HCT116 (cell line): ENCODE data around the gene M6PR.

Source experiments
- POLR2AphosphoS5 ChIP-seq: IDR thresholded peaks from 2 replicates; pipeline ENCODE4 v1.6.1; 2011; ENCODE audit warnings: mild to moderate bottlenecking, low read depth, low read length, moderate library complexity
- TF ChIP-seq, protein P1 (sequence below), 3 experiments: fragments of 200-600 bp in 1 of 3; sonication (generic) in 1 of 3; IDR thresholded peaks in 2 of 3; conservative IDR thresholded peaks in 1 of 3; 2 replicates each; pipeline ENCODE4 v1.5.1; 2012 to 2017; ENCODE audit warnings: low read depth in 2 of 3, low read length in 2 of 3, antibody characterized with exemption in 1 of 3, borderline replicate concordance in 1 of 3, control low read depth in 1 of 3, mild to moderate bottlenecking in 1 of 3, mixed read lengths in 1 of 3, mixed run types in 1 of 3, moderate library complexity in 1 of 3; ENCODE audit not compliant: insufficient read depth in 1 of 3

DNA sequence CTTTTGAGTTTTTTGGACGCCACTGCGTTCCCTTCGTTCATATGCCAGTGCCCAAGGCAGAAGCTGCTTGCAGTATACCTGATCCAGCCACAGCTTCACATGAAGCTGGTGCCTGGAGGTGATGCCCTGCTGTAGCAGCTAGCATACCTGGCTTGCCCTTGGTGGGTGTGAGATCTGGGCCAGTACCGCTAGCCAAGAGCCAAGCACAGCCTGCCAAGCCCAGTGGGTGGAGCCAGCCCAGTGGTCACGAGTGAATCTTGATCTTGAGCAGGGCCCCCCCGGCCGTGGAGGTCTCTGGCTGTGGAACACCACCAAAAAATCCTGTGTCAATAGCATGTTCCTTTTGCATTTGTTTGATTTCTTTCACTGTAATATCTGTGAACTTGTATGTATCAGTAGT is 7.3 kb upstream of the M6PR start:
- TF ChIP-seq, protein P1, sequence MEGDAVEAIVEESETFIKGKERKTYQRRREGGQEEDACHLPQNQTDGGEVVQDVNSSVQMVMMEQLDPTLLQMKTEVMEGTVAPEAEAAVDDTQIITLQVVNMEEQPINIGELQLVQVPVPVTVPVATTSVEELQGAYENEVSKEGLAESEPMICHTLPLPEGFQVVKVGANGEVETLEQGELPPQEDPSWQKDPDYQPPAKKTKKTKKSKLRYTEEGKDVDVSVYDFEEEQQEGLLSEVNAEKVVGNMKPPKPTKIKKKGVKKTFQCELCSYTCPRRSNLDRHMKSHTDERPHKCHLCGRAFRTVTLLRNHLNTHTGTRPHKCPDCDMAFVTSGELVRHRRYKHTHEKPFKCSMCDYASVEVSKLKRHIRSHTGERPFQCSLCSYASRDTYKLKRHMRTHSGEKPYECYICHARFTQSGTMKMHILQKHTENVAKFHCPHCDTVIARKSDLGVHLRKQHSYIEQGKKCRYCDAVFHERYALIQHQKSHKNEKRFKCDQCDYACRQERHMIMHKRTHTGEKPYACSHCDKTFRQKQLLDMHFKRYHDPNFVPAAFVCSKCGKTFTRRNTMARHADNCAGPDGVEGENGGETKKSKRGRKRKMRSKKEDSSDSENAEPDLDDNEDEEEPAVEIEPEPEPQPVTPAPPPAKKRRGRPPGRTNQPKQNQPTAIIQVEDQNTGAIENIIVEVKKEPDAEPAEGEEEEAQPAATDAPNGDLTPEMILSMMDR (IDR thresholded peaks at IDR 0.05 in 2 of 3, conservative IDR thresholded peaks at IDR 0.05 in 1 of 3; ENCODE audit: borderline replicate concordance in 1 of 3, insufficient read depth in 1 of 3, low read depth in 2 of 3, low read length in 2 of 3): no peak
- no peak for TF ChIP-seq POLR2AphosphoS5
